Brain pericyte (primary cell): Measurements from ENCODE around the gene ABCC2.
"Not testable (repeated sequence)": the region's sequence is repeated elsewhere in the genome, so short reads cannot be mapped to it uniquely, and the experiment has no call there.

Experiments used
- DNase-seq: peaks from one replicate; pipeline ENCODE4 v3.0.0-alpha.2; 2012; ENCODE audit warnings: low read depth, low spot score

The ABCC2 gene

GRCh38 chr10:99782447-99783286 is at the start of gene ABCC2:
Gene ABCC2, plus strand, starts transcription at chr10:99782640. Its CDS starts 205 bp downstream, at chr10:99782845.
- no peak for DNase-seq

- DNase-seq = no peak
Measured at GRCh38 chr10:99733366-99733765, 49.1 kb upstream of the ABCC2 start.

GRCh38 chr10:99734111-99734510 is 48.3 kb upstream of the ABCC2 start:
- DNase-seq = not testable (repeated sequence)

- DNase-seq = no peak
Measured at GRCh38 chr10:99740260-99740659, 42.2 kb upstream of the ABCC2 start.

- DNase-seq = no peak
Measured at GRCh38 chr10:99740933-99741559, 41.4 kb upstream of the ABCC2 start.

GRCh38 chr10:99742254-99742653 is 40.2 kb upstream of the ABCC2 start:
- no peak for DNase-seq

- no peak for DNase-seq
Measured at GRCh38 chr10:99742701-99743100, 39.7 kb upstream of the ABCC2 start.

- DNase-seq = no peak
Measured at GRCh38 chr10:99743841-99744240, 38.6 kb upstream of the ABCC2 start.

- DNase-seq = not testable (repeated sequence)
Measured at GRCh38 chr10:99746166-99746565, 36.3 kb upstream of the ABCC2 start.

- no peak for DNase-seq
Measured at GRCh38 chr10:99748823-99749451, 33.5 kb upstream of the ABCC2 start.

- no peak for DNase-seq
Measured at GRCh38 chr10:99750641-99751040, 31.8 kb upstream of the ABCC2 start.

- no peak for DNase-seq
Measured at GRCh38 chr10:99754670-99755069, 27.8 kb upstream of the ABCC2 start.

GRCh38 chr10:99756159-99756558 is 26.3 kb upstream of the ABCC2 start:
- DNase-seq = no peak

- DNase-seq = no peak
Measured at GRCh38 chr10:99758211-99758891, 24.1 kb upstream of the ABCC2 start.

- DNase-seq = no peak
Measured at GRCh38 chr10:99760321-99760720, 22.1 kb upstream of the ABCC2 start.

- DNase-seq = no peak
Measured at GRCh38 chr10:99761365-99761764, 21.1 kb upstream of the ABCC2 start.

GRCh38 chr10:99765672-99766301 is 16.7 kb upstream of the ABCC2 start:
- no peak for DNase-seq

- no peak for DNase-seq
Measured at GRCh38 chr10:99766302-99766681, 16.1 kb upstream of the ABCC2 start.

- DNase-seq = no peak
Measured at GRCh38 chr10:99767901-99768300, 14.5 kb upstream of the ABCC2 start.

- DNase-seq = no peak
Measured at GRCh38 chr10:99768556-99768955, 13.9 kb upstream of the ABCC2 start.

GRCh38 chr10:99769706-99770105 is 12.7 kb upstream of the ABCC2 start:
- DNase-seq = no peak
